GM21576 (cell line): ENCODE results near the gene B4GALNT3.

ENCODE experiments used
- ATAC-seq: cut with Tn5 transposase; IDR thresholded peaks from one replicate; pipeline ENCODE4 v1.9.1; 2021; ENCODE audit warnings: mild to moderate bottlenecking, moderate library complexity; ENCODE audit not compliant: unreplicated experiment

The B4GALNT3 gene

GRCh38 chr12:466762-467161 is 7.0 kb downstream of the B4GALNT3 start:
- ATAC-seq, result no peak

GRCh38 chr12:467591-467990 is 7.9 kb downstream of the B4GALNT3 start:
- no peak for ATAC-seq

GRCh38 chr12:468671-469389 is 9.1 kb downstream of the B4GALNT3 start:
- no peak for ATAC-seq

GRCh38 chr12:470133-470532 is 10.4 kb downstream of the B4GALNT3 start:
- ATAC-seq, result no peak

GRCh38 chr12:473198-473597 is 13.5 kb downstream of the B4GALNT3 start:
- ATAC-seq, result no peak

GRCh38 chr12:473863-474577 is 14.3 kb downstream of the B4GALNT3 start:
- ATAC-seq, result no peak

- no peak for ATAC-seq
Observed at GRCh38 chr12:475286-475685, 15.5 kb downstream of the B4GALNT3 start.

- ATAC-seq, result no peak
Observed at GRCh38 chr12:479161-479560, 19.4 kb downstream of the B4GALNT3 start.

GRCh38 chr12:480831-481816 is 21.4 kb downstream of the B4GALNT3 start:
- no peak for ATAC-seq

GRCh38 chr12:482061-482460 is 22.3 kb downstream of the B4GALNT3 start:
- ATAC-seq, result no peak

- no peak for ATAC-seq
Observed at GRCh38 chr12:484096-484495, 24.4 kb downstream of the B4GALNT3 start.

- no peak for ATAC-seq
Observed at GRCh38 chr12:490260-490659, 30.5 kb downstream of the B4GALNT3 start.

GRCh38 chr12:495466-495865 is 35.7 kb downstream of the B4GALNT3 start:
- ATAC-seq, result no peak

- no peak for ATAC-seq
Observed at GRCh38 chr12:496736-497135, 37.0 kb downstream of the B4GALNT3 start.

- ATAC-seq, result no peak
Observed at GRCh38 chr12:497501-498160, 37.9 kb downstream of the B4GALNT3 start.

GRCh38 chr12:499837-500458 is 40.2 kb downstream of the B4GALNT3 start:
- ATAC-seq, result no peak

GRCh38 chr12:501722-502447 is 42.1 kb downstream of the B4GALNT3 start:
- no peak for ATAC-seq

- ATAC-seq, result no peak
Observed at GRCh38 chr12:503111-503761, 43.5 kb downstream of the B4GALNT3 start.

- ATAC-seq, result no peak
Observed at GRCh38 chr12:505221-505620, 45.5 kb downstream of the B4GALNT3 start.
